Left lobe of liver (tissue), 2 donors: ENCODE measurements around the gene RNF34. TPM values are rescaled to one million over a fixed set of nuclear protein-coding genes. Genes with fewer than 3 reads are reported as not detected.
A peak's percentile ranks its signal among the peaks of the same experiment; 100 is the strongest.

Source experiments
- ATAC-seq: fragments of 200-7000 bp; cut with Tn5 transposase; one replicate; pipeline ENCODE4 v1.9.1; 2020; ENCODE audit warnings: mild to moderate bottlenecking, moderate library complexity
- DNase-seq: peaks from one replicate; pipeline ENCODE4 v3.0.0-alpha.2; 2020; ENCODE audit warnings: low spot score
- total RNA-seq: library from RNA; stranded (reverse); gene quantifications from one replicate; pipeline ENCODE4 v1.2.1, GENCODE V29; 2021
- donor health status: DM: no; HTN: no; CAD: no; lungs with moderate emphysema.
- donor health status: DM: no; HTN: yes; CAD: no.

Gene RNF34
- total RNA-seq, 1 donor from 2014 or later = 9.9 TPM

DNA sequence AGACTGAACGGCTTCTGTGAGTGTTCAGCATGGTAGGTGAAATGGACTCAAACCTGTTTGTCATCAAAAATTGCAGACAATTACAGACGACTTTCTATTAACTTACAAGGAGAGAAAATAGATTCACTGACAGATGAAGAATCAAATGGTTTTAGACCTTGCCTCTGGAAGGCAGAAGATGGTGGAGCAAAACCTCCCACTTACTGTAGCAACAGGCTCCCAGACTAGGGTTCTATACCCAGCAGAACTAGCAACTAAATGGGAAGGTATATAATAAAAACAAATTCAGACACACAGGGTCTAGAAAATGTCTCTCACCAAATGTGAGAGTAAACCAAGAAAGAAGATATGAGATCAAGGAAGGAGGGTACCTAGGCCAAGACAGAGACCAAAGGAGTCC lies 36.8 kb downstream of the RNF34 start:
- ATAC-seq = no peak
- DNase-seq = no peak

DNA sequence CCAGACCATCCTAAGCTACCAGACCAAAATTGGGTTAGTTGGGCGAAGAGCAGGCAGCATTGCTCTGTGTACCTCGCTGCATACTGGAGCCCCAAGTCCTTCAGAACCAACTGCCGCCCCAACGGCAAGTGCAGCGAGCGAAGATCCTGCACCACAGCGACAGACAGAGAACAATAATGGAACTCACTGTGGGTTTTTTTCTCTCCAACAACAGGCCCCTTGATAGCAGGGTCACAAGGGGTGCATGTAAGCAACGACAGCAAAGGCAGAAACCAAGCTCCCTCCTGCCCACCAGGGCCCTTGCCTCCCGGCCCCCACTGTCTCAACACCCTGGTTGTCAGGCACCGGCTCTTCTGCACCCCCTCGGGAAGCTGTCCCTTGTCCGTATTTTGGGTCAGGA lies 39.0 kb downstream of the RNF34 start:
- DNase-seq (no peak), ATAC-seq (no peak)

DNA sequence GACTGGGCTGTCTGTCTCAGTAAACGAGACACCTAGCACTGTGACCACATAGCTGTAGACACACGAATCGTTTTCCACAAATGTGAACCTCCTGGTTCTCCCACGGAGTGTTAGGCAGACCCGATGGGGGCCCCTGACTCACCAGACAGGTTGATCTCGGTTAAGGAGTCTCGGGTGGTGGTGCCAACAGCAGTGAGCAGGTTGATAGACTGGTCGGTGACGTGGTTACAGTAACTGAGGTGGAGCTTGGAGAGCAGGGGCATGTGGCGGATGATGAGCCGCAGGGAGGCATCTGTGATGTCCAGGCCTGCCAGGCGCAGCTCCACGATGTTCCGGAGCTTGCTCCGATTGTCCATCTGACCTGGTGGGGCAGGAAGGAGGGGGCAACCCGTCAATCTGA lies 39.8 kb downstream of the RNF34 start:
- no peak for ATAC-seq
- no peak for DNase-seq

DNA sequence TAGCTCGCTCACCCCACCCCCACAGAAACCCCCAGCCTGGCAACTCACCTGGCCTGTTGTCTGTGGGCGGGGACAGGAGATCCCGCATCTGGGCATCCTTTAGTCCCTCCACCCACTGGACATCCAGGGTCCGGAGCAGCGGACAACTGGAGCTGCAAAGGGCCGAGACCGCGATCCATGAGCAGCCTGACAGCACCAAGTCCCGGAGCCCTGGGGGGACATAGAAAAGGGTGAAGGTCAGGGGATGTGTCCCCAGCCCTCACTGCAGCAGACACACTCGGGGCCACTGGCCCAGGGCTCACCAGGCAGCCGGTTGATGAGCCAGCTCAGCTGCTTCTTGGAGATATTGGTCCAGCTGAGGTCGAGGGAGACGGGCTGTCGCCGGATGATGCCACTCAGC lies 40.9 kb downstream of the RNF34 start:
- ATAC-seq (no peak), DNase-seq (no peak)

DNA sequence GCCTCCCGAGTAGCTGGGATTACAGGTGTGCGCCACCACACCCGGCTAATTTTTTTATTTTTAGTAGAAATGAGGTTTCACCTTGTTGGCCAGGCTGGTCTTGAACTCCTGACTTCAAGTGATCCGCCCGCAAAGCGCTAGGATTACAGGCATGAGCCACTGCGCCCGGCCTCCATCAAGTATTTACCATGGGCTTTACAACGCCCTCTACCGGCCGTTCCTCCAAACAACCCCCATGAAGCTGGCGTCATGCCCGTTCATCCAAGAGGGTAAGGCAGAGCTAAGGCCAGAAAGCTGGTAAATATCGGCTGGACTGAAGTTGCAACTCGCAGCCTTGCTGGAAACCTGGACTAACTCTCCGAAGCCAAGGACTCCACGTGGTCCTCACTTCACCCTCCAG lies 41.6 kb downstream of the RNF34 start:
- no peak for DNase-seq
- no peak for ATAC-seq

DNA sequence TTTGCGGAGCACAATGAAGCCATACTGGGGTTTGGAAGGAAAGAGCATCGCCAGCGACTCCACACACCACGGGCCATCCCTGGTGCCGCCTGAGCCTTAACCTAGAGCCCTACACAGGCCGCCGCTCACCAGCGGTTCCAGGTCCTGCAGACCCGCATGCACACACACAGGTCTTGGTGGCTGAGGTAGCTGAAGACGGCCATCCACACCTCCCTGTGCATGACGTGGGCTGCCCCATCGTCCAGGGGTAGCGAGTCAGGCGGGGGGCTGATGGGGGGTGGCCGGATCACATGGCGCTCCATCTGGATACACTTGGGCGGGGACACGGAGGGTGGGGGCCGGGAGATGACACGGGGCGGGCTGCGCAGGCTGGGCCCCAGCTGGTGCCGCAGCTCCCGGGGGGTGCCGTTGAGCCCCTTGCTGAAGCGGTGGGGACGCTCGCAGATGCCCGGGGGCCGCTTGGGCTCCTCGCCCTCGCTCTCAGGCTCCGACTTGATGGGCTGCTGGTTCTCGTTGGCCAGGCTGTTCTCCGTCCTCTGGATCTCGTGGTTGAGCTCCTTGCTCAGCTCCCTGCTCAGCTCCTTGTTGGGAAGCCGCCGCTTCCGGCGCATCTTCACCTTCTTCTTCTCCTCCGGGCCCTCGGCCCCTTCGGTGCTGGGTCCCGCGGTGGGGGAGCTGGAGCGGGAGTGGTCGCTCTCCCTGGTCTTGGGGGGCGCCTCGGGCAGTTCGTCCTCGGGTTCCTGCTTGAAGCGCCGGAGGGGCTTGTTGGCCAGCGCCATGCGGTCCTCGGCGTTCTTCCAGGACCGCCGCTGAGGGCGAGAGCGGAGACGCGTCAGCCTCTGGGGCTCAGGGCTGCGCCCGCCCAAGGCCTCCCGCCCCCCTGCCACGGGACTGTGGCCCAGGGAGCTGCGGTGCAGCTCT lies 42.4 kb downstream of the RNF34 start:
- DNase-seq (no peak), ATAC-seq (no peak)

DNA sequence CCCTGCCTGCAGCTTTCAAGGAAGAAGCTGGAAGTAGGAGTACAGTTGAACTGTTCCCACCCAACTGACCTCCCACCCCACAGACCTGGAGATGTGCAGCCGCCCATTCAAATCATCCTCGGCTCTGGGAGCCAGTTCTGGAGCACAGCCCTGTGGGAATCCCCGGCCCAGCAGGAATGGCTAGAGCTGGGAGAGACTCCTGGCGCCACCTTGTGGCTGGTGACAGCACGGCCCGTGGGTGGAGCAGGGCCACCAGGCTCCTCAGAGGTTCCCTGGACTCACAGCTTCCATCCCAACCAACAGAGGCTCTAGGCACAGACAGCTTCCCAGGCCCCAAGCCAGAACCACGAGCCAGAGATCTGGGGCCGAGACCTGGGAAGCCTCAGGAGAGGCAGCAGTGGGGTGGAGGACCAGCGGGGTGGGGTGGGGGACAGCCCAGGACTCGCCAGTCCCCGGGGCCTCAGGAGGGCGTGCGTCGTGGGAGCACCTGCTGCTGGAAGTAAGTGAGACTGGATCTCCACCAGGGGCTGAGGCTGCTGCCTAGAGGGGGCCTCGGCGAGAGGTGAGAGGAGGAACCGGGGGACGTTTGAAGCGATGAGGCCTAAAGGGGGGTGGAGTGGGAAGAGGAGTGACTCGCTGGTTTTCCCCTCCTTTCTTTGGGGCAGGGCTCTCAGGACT lies 43.4 kb downstream of the RNF34 start:
- ATAC-seq (peak; percentile 95), DNase-seq (peak; percentile 79)

DNA sequence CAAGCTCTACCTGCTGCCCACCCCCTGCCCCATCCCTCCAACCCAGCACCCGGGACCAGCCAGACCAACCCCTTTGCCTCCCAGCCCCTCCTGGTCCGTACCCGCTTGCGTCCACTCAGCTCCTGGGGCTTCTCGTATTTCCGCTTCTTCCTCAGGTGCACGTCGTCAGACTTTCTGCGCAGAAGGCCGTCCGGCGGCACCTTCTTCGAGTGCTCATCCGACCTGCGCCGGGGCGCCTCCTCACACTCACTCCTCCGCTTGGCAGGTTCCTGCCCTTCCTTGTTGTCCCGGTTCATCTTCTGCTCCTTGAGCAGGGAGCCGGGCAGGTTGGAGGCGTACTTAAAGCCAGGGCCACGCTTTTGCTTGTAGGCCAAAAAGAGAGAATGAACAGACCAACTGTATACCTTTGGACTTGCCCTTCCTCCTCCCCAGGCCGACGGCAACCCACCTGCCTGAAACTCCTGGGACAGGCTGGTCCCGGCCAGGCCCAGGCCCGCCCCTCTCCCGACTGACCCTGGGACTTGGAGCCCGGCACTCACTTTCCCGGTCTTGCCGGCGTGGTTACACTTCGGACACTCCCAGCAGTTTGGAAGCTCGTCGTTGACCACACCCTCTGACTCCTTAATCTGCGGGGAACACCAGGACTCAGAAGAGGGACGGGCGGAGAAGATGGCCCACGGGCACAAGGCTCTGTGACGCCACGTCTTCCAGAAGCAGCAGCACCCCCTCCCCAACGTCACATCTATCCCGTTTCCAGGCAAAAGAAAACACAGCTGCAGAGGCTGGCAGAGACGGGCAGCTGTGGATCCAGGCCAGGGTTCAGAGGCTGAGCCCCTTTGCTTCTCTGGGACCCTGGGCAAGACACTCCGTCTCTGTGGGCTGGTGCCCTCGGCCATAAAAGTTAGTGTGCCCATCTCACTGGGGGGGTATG lies 44.3 kb downstream of the RNF34 start:
- ATAC-seq (no peak), DNase-seq (no peak)

DNA sequence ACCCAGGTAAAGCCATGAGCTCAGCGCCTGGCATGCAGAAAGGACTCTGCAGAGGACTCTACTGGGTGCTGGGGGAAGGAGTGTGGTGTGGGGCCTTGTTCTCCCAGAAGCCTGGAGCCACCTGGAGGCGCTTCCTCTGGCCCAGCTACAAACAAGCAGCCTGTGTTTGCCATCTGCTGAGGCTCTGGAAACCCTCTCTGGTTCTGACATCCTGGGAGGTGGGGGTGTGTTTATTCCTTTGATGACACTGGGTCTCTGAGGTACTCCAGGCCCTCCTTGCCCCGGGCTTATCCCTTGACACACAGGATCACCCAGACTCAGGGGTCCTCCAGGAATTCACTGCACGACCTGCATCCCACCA lies 44.9 kb downstream of the RNF34 start:
- DNase-seq = no peak
- ATAC-seq = no peak

DNA sequence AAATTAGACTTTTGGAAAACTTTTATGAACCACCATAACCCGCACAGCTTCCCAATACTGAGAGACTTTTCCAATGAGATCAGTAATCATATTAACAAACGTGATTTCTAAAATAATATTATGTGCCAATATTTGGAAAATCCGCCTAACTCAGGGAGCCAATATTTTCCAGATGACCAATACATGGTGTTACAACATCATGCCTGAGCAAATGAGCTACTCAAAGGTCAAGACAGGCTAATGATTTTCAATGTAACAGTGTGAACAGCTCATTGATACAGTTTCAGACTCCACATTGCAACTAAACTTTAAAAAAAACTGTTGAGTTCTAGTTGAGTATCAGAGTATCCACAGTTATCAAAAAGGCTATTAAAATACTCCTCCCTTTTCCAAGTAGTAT lies 46.8 kb downstream of the RNF34 start:
- peak; percentile 31 for ATAC-seq
- DNase-seq = no peak

DNA sequence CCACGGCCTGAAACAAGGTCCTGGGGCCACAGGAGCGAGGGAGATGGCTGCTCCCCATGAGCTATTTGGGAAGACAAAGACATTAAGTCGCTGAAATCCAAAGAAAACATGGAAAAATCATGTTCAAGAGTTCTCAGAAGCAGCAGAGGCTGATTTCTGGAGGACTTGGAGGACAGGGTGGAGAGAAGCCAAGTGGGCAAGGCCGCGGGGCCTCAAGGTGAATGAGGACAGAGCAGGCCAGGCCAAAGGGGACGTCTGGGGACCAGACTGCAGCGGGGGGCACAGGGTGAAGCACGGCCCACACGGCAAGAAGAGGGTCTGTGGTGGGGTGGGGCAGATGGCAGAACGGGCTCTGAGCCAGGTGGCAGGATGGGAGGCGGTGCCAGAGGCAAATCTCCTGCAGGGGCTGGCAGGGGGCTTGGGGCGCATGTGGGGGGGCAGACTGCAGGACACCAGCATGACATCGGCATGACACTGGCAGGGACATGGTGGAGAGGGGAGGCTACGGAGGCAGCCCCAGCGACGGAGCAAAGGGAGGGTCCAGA lies 48.9 kb downstream of the RNF34 start:
- DNase-seq (no peak), ATAC-seq (no peak)

DNA sequence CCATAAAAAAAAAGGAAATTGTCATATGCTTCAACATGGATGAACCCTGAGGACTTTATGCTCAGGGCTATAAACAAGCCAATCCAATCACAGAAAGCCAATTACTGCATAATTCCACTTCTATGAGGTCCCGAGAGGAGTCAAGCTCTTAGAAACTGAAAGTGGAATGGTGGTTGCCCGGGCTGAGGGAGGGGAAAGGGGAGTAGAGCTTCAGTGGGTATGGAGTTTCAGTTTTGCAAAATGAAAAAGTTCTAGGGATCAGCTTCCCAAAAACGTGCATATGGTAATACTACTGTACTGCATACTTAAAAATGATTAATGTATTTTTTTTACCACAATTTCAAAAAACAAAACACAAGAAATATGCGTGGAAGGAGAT lies 52.0 kb downstream of the RNF34 start:
- DNase-seq = no peak
- peak; percentile 19 for ATAC-seq

DNA sequence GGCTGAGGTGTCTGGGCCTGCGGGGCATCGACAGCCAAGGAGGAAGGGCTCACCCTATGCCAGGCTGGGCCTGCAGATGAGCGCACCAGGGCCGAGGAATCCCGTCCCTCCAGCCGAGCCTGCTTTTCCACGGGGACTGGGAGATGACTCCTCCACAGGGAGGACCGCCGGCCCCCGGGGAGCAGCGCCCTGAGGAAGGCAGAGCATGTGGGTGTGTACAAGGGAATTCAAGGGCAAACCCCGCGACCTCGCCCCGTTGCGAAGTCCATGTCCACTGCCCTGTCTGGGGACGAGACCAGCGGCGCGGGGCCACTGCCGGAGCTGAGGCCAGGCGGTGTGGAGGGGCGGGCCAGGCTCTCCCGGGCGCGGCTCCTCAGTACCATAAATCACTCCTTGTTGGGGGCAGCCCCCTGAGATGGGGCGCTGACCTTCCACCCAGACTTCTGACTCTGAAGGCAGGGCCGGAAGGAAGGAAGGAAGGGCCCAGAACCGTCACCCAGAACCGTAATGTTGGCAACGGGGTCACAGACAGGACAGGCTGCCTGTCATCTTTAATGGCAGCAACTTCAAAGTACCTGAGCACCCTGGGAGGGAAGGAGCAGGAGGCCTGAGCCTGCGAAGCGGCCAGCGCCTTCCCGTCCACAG lies 52.5 kb downstream of the RNF34 start:
- ATAC-seq = peak; percentile 32
- DNase-seq = no peak

DNA sequence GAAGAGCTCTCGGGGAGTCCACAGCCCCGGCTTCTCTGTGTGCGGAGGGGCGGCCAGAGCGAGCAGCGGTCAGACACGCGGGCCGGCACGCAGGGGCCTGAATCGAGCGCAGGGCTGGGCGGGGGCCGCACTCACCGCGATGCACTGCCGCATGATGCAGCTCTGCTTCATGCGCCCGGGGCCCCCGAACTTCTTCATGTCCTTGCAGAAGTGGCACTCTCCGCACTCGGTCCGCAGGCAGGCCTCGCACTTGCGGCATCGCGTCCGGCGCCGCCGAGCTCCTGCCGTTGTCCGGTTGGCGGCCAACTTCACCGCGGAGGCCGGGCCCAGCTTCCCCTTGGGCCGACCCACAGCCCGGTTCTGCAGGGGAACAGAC lies 53.1 kb downstream of the RNF34 start:
- ATAC-seq (no peak), DNase-seq (no peak)

DNA sequence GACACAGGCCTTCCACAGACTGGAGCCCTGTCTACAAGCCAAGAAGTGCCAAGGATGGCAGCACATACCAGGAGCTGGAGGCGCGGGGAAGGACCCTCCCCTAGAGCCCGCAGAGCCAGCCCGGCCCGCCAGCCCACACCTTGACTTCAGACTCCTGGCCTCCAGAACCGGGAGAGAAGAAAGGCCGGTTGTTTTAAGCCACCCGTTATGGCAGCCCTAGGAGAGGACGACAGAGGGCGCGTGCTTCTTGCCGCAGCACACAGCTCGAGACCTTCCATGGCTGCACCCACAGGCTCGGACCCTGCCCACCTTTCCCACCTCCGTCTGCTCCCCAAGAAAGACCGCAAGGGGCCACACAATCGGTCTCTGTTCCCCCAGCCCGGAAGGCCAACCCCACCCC lies 53.7 kb downstream of the RNF34 start:
- DNase-seq = no peak

DNA sequence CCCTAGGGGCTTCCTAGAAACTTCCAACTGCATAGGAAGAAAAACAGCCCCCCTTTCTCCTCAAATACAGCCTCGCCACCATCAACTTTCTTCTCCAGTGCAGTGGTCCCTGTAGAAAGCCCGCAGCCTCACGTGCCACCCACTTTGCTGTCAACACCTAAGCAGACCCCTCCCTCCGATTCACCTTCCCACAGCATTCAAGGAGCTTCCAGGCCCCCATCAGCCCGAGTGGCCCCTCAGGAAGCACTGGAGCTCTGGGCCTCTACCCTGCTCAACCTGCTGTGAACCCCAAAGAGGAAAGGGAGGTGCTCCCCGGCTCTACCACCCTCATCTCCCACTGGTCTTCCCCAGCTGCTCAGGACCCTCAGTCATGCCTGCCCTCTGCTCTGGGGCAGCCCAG lies 55.0 kb downstream of the RNF34 start:
- no peak for ATAC-seq
- no peak for DNase-seq

More for the DNA sequence above, 53.7 kb downstream of the RNF34 start:
- ATAC-seq = no peak

DNA sequence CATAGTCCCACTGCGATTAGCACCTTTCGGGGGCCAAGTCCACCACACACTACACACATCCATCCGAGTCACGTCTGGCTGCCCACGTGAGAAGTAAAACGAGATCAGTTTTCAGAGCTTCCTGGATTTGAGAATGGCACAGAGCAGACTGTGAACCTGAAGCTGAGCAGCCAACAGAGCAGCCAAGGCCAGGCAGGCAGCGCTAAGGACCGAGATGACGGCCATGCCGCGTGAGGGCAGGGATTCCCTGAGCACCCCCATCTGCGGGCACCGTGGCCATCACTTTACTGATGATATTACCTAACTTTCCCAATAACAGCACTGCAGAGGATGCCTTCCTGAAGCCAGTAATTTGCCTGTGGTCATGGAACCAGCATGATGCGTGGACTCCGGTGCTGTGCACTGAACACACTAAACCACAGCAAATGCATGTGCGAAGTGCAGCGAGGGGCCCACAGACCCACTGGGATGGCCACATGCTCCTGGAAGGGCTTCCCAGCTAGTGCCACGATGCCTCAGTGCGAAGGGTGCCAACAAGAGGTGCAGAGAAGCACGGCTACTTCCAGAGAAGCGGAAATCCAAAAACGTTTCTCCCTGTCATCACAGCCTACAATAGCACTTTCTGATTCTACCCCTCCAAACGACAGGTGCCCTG lies 56.0 kb downstream of the RNF34 start:
- DNase-seq = no peak

DNA sequence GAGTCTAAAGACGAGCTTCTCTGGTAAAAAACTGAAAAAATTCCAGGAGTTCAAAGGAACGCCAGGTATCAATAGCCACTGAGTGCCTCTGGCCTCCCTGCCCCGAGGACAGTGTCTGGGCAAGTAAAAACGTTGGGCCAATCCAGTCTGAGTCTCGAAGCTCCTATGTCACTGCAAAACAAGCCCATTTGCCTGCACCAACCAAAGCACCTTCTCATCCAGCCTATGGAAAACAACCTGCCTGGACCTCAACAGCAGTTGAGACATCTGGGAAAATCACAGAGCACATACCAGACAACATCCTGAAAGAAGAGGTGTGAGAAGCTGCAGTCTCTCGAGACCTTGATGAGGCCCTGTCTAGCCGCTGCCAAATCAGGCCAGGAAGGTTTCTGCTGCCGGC lies 56.6 kb downstream of the RNF34 start:
- no peak for ATAC-seq
- DNase-seq = no peak

More for the DNA sequence above, 56.0 kb downstream of the RNF34 start:
- no peak for ATAC-seq

DNA sequence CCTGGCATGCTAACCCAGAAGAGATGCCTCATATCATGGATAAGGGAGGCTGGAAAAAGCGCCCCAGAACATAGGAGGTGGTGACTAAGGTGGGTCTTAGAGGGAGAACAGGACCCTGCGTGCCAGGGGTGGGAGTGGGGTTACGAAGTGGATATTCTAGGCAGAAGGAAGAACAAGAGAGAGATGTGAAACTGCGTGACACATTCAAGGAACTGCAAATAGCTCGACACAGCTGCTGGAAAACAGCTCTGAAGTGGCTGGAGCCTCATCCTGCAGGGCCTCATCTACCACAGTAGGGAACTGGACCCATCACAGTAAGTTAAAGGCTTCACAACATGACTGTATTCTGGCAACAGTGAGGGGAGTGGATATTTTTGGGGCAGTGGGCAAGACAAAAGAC lies 61.1 kb downstream of the RNF34 start:
- DNase-seq = no peak
- no peak for ATAC-seq

DNA sequence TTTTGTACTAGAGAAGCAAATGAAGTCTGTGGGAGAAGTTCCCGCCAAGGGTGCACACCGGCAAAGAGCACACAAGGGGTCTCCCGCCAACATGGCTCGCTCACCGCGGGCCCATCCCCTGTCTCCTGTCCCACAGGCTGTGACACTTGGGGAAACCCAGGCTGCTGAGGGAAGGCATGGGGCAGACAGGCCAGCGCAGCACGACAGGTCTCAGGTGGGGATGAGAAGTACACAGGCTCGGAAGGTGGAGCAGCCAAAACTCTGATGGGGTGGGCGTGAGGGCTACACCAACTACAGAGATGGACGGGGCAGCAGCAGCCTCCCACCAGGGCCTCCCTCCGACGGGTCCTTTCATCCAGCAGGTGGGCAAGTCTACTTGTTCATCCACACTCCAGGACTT lies 64.4 kb downstream of the RNF34 start:
- ATAC-seq = no peak
- no peak for DNase-seq
